ENCODE measurements around the gene NHLRC2.

The NHLRC2 gene

DNA sequence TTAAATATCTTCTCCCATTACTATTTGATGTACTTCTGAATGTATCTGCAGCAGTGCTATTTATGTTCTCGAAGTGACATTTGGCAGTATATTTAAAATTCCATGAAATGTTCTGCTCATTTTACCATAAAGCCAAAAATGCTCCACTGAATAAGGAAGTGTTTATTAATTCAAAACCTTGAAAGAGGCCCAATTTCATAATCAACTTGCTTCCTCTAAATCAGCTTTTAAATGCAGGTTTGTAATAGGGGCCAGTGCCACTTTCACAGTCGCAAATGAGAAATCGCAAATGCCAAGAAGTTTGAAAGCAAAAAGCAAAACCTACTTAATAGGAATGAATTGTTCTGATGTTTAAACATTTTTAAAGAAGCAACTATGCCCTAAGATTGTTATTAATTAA is 11.4 kb downstream of the NHLRC2 start:
- DNase-seq (ENCODE audit: low read depth) = no peak

DNA sequence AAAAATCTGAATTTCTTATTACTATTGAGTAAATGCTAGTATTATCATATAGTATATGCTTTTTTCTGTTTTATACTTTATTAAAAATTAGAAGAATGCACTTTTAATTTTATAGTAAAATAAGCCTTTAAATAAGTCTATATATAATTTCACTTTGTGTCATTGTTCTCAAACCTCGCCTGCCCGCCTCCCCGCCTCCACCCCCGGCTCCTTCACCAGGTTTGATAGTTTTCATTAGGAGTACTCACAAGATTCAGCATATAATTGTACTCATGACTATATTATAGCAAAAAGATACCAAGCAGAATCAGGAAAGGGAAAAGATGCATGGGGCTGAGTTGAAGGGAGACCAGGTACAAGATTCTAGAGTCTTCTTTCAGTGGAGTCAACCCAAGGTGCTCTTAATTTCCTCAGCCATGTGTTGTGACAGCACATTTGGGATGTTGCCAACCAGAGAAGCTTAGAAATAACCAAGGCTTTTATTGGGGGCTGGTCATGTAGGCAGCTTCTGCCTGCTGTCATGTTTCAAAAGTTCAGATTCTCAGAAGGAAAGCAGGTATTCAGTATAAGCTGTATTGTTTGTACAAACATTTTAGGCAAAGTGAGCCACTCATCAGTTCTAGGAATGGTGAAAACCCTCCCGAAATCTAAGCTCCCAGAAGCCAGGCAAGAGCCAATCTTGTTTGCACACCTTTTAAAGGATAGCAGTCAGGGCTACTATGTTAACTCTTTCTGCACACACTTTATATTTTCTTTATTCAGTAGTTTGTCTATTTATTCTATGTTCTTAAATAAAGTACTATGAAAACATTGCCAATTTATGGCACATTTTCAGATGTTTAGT is 12.3 kb downstream of the NHLRC2 start:
- DNase-seq (ENCODE audit: low read depth) = no peak

DNA sequence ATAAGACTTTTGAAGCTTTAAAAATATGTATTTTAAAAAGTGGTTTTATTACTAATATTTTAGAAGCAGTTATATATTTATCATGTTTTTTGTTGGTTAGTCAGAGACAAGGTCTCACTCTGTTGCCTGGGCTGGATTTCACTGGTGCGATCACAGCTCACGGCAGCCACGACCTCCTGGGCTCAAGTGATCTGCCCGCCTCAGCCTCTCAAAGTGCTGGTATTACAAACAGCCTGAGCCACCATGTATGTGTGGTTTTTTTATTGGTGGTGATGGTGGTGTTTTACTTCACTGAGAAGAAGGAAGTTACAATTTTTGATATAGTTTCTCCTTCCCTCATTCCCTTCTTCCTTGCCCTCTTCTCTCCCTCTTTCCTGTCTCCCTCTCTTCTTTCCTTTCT is 13.4 kb downstream of the NHLRC2 start:
- DNase-seq (ENCODE audit: low read depth) = no peak

DNA sequence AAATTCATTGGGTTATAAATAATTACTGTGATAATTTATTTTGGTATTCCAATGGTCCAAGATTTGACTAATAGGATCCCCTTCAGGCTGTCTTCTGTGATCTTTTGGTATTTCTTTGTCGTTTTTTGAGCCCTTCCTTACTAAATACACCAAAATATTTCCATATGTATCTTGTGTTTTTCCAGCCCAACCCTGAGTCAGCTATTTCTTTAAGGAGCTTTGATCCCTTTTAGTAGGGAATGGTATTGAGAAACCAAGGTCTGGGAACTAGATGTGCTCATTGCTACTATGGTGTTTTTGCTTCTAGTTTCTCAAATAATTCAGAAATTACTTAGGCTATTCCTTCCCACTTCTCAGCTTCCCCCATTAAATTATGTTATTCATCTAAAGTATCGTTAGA is 15.3 kb downstream of the NHLRC2 start:
- no peak for DNase-seq (ENCODE audit: low read depth)

DNA sequence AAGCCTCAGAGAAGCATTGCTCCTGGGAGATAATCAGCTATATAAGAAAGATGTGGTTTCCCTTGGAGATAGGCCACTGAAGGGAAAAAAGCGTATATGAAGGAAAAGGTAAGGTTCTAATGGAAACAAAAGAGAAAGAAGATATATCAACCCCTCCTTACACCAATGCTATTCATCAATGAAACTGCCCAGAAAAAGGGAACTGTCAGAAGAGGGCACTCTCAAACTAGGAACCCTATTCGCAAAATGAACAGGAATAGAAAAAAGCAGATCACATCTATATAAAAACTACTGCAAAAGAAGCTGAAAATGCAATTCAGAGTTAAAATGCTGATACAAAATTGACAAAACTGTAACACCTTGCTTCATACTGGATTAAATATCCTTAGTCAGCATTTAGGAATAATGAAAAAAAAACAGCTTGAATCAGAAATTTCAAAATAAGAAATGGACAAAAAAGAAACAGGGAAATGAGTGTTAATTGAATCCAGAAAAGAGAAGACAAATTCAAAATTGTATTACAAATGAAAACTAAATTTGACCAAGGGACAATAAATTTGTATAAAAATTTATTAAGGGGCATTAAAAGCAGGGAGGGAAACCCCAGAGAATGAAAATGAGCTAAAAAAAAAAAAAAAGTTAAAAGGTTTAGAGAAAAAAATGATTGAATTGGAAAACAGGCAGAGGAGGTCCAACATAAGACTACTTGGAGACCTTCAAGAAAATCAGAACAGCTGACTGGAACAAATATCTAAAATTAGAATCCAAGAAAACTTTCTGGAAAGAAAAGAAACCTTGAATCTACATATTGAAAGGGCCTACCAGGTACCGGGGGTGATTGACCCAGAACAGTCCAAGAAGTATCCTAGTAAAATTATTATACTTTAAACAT is 17.9 kb downstream of the NHLRC2 start:
- no peak for DNase-seq (ENCODE audit: low read depth)

DNA sequence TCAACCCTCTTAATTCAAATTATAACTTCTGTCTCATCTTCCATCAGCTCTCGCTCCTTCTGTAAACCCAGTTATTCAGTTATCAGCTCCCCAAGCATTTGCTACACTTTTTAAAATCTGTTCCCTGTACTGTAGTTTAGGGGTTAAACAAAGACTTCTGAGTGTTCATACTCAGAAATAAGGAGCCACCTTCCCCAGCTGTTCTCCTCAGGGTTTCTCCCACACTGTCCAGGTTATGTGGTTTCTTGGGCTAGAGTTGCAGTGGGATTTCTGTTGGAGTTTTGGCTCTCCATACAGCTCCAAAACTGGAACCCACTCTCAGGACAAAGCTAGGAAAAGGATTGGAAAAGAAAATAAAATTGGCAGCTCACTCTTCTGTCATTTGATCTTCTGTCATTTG is 20.8 kb downstream of the NHLRC2 start:
- no peak for DNase-seq (ENCODE audit: low read depth)

DNA sequence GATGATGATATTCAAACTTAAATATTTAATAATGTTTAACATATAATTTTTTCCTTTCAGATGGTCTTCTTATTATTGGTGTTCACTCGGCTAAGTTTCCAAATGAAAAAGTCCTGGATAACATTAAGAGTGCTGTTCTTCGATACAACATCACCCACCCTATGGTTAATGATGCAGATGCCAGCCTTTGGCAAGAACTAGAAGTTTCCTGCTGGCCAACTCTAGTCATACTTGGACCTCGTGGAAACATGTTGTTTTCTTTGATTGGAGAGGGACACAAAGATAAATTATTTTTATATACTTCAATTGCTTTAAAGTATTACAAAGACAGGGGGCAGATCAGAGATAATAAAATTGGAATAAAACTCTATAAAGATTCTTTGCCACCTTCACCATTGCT is 22.0 kb downstream of the NHLRC2 start:
- no peak for DNase-seq (ENCODE audit: low read depth)

DNA sequence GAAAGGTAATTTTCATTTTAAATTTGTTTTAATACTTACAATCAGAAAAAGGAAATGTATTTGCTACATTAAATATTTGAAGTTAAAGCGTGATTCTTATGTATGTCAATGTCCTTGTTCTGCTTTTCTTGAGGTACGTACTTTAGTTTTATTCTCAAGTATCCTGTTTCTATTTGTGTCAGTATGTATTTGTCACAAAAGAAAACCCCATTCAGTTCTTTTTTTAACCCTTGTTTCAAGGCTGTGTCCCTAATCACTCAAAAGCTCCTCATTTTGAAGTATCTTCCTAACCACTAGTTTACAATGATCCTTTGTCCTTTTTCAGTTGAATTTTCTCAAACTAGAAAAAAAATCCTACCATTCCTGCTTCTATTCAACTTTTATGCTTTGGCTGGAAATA is 25.2 kb downstream of the NHLRC2 start:
- no peak for DNase-seq (ENCODE audit: low read depth)

DNA sequence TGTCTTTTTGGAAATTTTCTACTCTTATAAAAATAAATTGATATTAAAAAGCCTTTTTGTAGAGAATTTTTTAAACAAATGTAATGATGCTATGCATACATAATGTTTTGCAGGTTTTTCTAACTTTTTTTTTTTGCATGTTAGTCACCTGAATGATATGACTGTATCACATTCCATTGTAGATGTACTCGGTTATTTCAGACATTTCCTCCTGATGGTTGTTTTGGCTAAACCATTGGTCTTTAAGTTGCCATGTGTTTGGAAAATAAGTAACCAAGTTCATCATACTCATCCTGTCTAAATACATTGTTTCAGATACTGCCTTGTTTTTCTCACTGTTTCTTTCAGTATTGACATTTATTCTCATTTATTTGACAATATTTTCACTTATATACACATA is 25.8 kb downstream of the NHLRC2 start:
- DNase-seq (ENCODE audit: low read depth) = no peak

DNA sequence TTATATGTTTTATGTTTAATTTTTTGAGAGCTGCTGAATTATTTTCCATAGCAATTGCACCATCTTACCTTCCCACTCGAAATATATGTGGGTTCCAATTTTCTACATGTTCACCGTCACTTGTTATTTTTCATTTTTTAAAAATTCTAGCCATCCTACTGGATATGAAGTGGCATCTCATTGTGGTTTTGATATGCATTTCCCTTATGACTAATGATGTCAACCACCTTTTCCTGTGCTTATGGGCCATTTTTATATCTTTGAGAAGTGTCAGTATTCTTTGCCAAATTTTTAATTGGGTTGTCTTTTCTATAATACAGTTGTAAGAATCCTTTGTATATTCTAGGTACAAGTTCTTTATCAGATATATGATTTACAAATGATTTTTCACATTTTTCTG is 27.8 kb downstream of the NHLRC2 start:
- no peak for DNase-seq (ENCODE audit: low read depth)

DNA sequence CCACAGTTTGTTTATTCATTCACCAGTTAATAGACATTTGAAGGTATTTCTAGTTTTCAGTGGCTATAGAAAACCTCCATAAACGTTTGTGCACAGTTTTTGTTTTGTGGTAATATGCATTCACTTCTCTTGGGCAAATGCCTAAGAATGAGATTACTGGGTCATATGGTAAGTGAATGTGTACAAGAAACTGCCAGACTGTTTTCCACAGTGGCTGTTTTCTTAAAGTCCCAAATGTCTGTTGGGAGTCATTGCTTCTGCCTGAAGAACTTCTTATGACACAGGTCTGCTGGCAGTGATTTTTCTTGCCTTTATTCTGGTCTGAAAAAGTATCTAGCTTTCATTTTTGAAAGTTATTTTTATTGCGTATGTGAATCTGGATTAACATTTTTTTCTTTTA is 35.5 kb downstream of the NHLRC2 start:
- DNase-seq (ENCODE audit: low read depth) = no peak

DNA sequence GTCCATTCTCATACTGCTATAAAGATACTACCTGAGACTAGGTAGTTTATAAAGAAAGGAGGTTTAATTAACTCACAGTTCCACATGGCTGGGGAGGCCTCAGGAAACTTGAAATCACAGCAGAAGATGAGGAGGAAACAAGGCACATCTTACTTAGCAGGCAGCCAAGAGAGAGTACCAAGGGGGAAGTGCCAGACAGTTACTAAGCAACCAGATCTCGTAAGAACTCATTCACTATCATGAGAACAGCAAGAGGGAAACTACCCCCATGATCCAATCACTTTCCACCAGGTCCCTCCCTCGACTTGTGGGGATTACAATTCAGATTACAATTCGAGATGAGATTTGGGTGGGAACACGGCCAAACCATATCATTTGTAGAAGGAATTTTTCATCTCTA is 36.3 kb downstream of the NHLRC2 start:
- no peak for DNase-seq (ENCODE audit: low read depth)

DNA sequence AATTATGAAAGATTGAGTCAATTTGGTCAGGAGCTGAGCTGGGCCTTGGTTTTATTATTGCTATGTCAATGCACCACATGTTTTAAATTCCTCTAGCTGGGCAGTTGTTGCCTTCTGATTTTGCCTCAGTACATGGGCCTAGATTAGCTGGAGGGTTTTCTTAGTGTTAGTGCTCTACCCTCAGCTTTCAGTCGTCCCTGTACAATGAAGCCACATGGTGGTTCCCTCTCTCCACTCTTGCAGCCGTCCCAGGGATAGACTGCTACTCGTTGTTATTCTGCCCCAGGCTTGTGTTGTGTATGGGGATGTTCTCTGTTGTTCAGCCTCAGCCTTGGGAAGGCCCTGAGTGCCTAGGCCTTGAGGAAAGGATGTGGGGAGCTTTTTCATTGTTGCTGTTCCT is 37.0 kb downstream of the NHLRC2 start:
- DNase-seq (ENCODE audit: low read depth) = no peak

DNA sequence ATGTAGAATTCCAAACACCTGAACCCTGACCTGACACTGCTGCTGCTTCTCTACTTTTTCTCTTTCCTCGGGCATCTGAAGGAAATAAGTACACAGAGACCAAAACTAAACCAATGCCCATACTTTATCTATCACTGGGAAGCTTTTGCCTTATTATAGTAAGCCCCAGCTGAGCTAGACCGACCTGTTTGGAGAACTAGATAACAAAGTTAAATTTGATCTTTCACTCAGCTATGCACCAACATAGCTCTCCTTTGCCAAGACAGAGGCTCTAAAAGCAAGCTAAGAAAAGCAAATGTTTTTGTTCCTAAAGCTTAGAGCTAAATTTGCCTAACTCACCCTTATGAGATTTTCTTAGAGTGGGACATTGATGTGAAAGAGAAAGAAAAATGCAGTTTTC is 39.1 kb downstream of the NHLRC2 start:
- DNase-seq (ENCODE audit: low read depth) = no peak

DNA sequence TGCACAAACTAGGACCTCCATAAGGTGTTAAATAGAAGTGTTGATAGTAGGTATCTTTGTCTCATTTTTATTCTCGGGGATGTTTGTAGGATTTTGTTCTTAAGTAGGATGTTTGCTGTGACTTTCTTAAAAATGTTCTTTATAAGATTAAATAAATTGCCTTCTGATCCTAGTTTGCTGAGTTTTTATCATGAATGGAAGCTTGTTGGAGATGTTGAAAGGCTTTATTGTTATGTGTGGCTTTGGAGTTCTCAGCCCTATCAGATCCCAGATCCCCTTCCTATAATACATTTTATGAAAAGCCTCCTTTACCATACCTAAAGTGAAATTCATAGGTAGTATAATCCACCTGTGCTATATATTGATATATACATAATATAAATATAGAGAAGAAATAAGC is 40.1 kb downstream of the NHLRC2 start:
- no peak for DNase-seq (ENCODE audit: low read depth)

DNA sequence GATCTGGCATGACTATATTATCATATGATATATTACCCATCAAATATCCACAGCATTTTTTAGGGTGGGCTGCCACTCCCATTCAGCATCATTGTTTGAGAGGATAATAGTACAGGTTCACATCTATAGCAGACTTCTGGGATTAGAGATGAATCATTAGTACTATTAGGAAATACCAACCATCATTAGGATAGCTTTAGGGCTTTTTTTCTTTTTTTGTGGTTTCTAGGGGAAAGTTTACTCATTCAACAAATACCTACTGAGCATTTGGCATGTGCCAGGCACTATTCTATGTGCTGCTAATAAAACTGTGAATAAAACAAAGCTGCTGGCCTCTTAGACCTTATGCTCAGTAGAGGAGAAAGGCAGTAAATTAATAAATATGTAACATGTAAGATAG is 40.6 kb downstream of the NHLRC2 start:
- DNase-seq (ENCODE audit: low read depth) = no peak

DNA sequence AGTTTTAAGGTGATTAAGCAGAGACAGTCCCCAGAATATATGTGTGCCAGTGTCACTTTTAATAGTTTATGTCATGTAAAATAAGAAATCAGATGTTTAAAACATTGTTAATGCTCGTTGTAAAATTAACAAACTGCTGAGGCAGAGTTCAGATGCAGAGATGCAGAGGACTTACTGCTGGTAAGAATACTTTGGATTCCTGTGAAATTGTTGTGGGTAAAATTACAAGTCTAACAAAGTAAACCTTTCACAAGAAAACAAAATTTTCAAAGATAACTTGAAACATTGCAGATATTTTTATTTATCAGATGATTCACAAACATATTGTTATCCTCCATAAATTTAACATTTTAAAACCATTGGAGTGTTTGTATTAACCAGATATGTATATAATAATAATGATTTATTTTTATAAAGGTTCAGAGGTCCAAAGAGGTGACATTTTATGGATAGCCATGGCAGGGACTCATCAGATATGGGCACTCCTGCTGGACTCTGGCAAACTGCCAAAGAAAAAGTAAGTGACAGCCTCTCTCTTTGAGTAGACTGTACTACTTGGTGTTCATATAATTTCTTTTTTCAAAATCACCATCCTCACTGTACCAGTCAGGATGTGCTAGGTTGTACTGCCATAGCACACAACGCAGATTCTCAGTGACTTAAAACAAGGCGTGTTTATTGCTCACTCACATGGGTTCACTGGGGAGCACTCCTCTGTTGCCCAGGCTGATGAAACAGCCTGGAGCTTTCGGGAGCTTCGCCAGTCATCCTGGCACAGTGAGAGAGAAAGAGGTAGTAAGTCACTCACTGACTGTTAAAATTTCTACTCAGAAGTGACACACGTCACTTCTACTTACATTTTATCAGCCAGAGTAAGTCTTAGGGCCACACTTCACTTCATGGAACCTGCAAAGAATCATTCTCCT is 43.5 kb downstream of the NHLRC2 start:
- no peak for DNase-seq (ENCODE audit: low read depth)

DNA sequence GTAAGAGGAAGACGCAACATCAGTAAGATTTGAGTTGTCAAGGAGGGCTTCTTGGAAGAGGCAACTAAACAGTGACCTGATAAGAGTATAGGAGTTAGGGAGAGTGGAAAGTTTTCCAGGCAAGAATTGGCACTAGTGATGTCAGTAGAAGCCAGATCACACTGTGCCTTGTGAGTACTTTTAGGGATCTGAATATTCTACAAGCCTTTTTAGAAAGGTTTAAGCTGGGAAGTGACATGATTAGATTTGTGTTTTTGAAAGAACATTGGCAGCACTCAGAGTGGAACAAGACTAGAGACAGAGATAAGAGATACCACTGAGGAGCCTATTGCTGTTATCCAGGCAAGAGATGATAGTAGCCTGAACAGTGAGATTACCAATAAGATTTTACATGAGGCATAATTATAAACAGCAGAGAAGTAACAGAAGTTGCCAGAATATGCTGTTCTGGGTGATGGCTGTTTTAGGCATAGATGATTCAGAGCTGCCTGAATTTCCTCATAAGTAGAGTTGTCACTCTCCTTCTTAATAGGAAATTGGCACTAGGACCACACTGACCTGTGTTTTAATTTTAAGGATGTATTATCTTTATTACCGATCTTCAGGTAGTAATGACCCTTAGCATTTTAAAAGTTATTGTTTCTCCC is 45.6 kb downstream of the NHLRC2 start:
- DNase-seq (ENCODE audit: low read depth) = no peak

DNA sequence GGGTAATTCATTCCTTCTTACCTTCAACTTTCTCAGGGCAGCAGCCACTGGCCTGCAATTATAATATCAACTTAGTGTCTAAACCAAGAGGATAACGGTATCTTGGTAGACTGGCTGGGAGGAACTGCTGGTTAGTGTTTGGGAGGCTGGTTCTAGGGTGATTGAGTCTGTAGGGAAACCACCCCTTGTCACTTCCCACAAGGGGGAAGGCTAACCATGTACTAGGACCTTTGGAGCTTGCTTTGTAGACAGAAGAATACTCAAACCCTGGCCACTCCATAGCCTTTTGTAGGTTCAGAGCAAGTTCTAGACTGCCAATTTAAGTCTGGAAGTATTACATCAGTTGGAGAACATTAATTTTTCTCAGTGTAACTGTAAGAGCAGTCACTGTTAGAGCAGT is 51.3 kb downstream of the NHLRC2 start:
- DNase-seq (ENCODE audit: low read depth) = no peak

DNA sequence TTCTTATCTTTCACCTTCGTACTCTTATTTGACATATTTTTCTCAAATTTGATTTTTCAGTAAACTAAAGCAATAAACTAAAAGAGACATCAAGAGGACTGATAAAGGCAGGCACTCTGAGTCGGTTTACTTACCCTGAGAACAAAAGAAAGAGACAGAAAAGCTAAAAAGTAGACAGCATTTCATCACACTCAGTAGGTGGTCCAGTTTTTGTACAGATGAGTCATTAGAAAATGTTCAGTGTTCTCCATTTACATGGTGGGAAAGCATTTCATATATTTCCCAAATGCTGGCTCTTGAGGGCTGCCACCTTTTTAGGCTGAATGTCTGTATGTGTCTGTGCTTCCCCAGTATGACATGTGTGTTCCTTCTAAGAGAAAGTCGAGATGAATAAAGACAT is 52.7 kb downstream of the NHLRC2 start:
- DNase-seq (ENCODE audit: low read depth) = no peak

DNA sequence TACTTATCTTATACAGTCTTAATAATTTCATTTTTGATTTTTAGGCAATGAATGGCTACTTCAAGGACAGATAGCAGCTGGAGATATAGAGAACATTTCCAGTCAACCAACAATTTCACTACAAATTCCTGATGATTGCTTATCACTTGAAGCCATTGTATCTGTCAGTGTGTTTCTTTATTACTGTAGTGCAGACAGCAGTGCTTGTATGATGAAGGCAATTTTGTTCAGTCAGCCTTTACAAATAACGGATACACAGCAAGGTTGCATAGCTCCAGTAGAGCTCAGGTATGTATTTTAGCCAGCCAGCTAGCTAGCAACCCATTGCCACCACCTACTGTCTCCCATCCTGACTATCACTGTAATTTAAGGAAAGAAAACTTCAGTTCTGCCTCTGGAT is 53.8 kb downstream of the NHLRC2 start:
- DNase-seq (ENCODE audit: low read depth) = no peak

DNA sequence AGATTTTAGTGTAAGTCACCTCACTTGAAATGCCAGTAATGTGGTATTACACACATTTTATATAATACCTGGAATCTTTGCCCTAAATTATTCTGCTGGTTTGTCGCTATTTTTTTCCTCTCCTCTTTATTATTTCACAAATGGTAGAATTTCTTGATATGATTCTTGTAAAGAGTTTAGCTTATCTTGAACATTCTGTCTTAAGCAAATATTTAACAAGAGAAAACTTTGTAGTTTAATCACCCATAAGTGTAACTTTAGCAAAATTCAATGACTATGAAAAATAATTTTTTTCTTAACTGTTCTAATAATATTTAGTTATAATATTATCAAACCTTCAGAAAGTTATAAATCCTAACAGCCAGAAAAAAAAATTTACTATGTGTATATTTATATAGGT is 56.7 kb downstream of the NHLRC2 start:
- no peak for DNase-seq (ENCODE audit: low read depth)
